ENCODE measurements around the gene CFAP70.
"Not testable (repeated sequence)": the region's sequence is repeated elsewhere in the genome, so short reads cannot be mapped to it uniquely, and the experiment has no call there.

Gene CFAP70

DNA sequence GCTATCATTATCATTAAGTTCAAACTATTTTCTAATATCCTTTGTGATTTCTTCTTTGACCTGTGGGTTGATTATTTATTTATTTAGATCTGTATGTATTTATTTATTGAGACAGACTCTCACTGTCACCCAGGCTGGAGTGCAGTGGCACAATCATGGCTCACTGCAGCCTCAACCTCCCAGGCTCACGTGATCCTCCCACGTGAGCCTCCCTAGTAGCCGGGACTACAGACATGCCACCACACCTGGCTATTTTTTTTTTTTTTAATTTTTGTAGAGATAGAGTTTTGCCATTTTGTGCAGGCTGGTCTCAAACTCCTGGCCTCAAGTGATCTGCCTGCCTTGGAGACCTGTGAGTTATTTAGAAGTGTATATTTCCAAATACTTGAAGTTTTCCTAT is 77.6 kb downstream of the CFAP70 start:
- TF ChIP-seq, protein P1, sequence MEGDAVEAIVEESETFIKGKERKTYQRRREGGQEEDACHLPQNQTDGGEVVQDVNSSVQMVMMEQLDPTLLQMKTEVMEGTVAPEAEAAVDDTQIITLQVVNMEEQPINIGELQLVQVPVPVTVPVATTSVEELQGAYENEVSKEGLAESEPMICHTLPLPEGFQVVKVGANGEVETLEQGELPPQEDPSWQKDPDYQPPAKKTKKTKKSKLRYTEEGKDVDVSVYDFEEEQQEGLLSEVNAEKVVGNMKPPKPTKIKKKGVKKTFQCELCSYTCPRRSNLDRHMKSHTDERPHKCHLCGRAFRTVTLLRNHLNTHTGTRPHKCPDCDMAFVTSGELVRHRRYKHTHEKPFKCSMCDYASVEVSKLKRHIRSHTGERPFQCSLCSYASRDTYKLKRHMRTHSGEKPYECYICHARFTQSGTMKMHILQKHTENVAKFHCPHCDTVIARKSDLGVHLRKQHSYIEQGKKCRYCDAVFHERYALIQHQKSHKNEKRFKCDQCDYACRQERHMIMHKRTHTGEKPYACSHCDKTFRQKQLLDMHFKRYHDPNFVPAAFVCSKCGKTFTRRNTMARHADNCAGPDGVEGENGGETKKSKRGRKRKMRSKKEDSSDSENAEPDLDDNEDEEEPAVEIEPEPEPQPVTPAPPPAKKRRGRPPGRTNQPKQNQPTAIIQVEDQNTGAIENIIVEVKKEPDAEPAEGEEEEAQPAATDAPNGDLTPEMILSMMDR (IDR thresholded peaks at IDR 0.05; ENCODE audit: borderline replicate concordance, insufficient read depth, low read depth, low read length): no peak
- H3K4me3 ChIP-seq (ENCODE audit: low read depth, low read length): no peak overlapping the region

DNA sequence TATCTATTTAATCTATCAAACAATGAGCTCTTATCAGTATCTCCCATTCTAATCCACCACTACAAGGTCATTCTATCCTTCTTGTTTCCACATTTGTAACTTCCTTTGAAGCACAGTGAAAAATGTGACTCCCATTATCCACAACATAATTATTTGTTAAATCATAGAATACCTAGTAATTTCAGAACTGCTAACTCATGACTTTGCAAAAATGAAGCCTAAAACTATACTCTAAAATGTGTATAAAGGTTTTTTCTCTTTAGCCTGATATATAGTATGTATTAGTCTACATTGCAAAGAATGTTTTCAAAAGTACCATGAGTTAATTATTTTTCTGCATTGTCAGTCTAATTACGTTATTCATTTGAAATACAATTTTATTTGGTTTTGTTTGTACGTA is 94.2 kb downstream of the CFAP70 start:
- no peak overlapping the region for H3K4me3 ChIP-seq (ENCODE audit: low read depth, low read length)
- TF ChIP-seq, protein P1 (IDR thresholded peaks at IDR 0.05; ENCODE audit: borderline replicate concordance, insufficient read depth, low read depth, low read length): no peak

DNA sequence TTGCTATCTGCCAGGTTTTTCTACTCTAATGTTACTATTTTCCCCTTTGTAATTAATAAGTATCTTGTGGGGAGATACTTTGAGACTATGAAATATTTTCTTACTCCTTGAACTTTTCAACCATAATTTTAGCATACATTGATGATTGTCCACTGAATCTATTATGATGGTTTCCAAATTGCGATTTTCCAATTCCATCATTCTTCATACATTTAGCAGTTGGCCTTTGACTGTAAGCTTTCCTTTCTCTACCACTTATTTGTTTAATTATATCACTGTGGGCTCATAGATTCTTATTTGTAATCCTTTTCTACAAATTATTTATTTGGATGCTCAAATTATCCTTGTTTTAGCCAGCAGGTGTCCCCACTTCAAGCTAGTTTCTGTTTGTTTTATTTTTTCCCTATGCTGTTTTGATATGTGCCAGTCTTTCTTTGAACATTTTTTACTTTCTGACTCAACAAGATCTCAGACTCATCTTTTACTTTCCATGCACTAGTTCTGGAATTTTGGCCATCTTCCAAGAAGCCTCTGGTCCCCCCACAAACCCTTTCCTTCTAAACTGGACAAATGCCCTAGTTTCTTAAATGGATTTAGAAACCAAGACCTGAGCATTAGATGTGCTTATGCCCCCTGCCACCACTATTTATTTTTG is 94.8 kb downstream of the CFAP70 start:
- no peak overlapping the region for H3K4me3 ChIP-seq (ENCODE audit: low read depth, low read length)
- TF ChIP-seq, protein P1 (IDR thresholded peaks at IDR 0.05; ENCODE audit: borderline replicate concordance, insufficient read depth, low read depth, low read length): no peak

DNA sequence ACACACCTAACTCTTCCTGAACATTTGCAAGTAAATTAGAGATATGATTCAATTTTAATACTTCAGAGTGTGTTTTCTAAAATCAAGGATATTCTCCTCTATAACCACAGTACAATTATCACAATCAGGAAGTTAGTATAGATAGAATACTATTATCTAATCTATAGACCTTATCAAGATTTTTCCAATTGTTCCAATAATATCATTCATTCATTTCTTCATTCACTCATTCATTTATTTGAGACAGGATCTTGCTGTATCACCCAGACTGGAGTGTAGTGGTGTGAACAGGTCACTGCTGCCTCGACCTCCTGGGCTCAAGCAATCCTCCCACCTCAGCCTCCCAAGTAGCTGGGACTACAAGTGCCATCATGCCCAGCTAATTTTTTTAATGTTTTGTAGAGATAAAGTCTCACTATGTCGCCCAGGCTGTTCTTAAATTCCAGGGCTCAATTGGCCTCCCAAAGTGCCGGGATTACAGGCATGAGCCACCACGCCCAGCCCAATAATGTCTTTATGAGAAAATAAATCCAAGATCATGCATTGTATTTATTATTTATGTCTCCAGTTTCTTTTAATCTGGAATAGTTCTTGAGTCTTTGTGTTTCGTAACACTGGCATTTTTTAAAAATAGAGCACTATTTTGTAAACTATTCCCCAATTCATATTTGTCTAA is 95.6 kb downstream of the CFAP70 start:
- H3K4me3 ChIP-seq (ENCODE audit: low read depth, low read length): no peak overlapping the region
- TF ChIP-seq, protein P1 (IDR thresholded peaks at IDR 0.05; ENCODE audit: borderline replicate concordance, insufficient read depth, low read depth, low read length): no peak

DNA sequence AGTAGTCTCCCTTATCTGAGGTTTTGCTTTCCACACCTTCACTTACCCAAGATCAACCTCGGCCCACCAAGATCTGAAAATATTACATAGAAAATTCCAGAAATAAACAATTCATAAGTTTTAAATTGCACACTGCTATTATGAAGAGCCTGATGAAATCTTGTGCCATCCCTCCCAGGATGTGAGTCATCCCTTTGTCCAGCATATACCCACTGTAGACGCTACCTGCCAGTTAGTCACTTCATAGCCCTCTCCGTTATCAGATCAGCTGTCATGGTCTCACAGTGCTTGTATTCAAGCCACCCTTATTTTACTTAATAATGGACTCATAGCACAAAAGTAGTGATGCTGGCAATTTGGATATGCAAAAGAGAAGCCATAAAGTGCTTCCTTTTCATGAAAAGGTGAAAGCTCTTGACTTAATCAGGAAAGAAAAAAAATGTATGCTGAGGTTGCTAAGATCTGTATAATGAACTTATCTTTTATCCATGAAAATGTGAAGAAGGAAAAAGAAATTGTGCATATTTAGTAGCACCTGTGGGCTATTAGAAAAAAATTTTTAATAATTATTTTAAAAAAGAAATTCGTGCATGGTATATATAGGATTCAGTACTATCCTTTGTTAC is 96.4 kb downstream of the CFAP70 start:
- TF ChIP-seq, protein P1 (IDR thresholded peaks at IDR 0.05; ENCODE audit: borderline replicate concordance, insufficient read depth, low read depth, low read length): no peak
- H3K4me3 ChIP-seq (ENCODE audit: low read depth, low read length): no peak overlapping the region

DNA sequence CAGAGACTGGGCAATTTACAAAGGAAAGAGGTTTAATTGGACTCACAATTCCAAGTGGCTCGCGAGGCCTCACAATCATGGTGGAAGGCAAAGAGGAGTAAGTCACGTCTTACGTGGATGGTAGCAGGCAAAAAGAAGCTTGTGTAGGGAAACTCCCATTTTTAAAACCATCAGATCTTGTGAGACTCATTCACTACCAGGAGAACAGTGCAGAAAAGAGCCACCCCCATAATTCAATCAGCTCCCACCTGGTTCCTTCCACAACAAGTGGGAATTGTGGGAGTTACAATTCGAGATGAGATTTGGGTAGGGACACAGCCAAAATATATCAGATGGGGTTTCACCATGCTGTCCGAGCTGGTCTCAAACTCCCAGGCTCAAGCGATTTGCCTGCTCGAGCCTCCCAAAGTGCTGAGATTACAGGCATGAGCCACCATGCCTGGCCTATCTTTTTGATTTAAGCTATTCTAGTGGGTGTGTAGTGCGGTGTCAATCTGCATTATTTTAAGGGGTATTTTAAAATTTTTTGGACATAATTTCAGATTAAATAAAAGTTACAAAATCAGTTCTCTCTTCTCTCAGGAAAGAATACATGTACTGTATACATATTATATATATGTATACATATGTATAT is 97.2 kb downstream of the CFAP70 start:
- TF ChIP-seq, protein P1 (IDR thresholded peaks at IDR 0.05; ENCODE audit: borderline replicate concordance, insufficient read depth, low read depth, low read length): no peak
- no peak overlapping the region for H3K4me3 ChIP-seq (ENCODE audit: low read depth, low read length)

DNA sequence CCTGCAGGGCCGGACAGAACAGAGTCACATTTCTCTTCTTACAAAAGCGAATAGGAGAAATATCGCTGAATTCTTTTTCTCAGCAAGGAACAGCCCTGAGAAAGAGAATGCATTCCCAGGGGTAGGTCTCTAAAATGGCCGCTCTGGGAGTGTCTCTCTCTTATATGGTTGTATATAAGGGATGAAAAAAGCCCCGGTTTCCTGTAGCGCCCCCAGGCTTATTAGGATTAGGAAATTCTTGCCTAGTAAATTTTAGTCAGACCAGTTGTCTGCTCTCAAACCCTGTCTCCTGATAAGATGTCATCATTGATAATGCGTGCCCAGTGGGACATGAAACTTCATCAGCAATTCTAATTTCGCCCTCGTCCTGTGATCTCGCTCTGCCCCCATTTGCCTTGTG is 100.1 kb downstream of the CFAP70 start:
- not testable (repeated sequence) for H3K4me3 ChIP-seq (ENCODE audit: low read depth, low read length)

All from GM12875 (cell line).